GM23338 (cell line): Measurements from ENCODE around the gene PRG2. TPM values are rescaled to one million over a fixed set of nuclear protein-coding genes. Genes with fewer than 3 reads are reported as not detected.

ENCODE experiments used
- ATAC-seq: fragments of 200-7000 bp; cut with Tn5 transposase; 3 replicates; pipeline ENCODE4 v1.9.1; 2020
- DNase-seq: peaks from one replicate; pipeline ENCODE4 v3.0.0-alpha.2; 2015; ENCODE audit warnings: low spot score
- H2AFZ ChIP-seq: fragments of 200-600 bp; sonication (generic); 2 replicates; pipeline ENCODE4 v1.8.0; 2016; ENCODE audit warnings: antibody characterized with exemption, mild to moderate bottlenecking, moderate library complexity
- H3F3A ChIP-seq: fragments of 200-600 bp; sonication (generic); replicated peaks from 2 replicates; pipeline ENCODE4 v1.8.0; 2017; ENCODE audit warnings: antibody characterized with exemption, mixed run types, low read depth
- H3K27ac ChIP-seq: fragments of 200-600 bp; sonication (generic); 2 replicates; pipeline ENCODE4 v1.6.1; 2016; ENCODE audit warnings: low read depth
- H3K27me3 ChIP-seq: fragments of 200-600 bp; sonication (generic); 2 replicates; pipeline ENCODE4 v1.8.0; 2016; ENCODE audit warnings: mild to moderate bottlenecking, mixed run types, moderate library complexity; ENCODE audit not compliant: insufficient read depth
- H3K36me3 ChIP-seq: fragments of 200-600 bp; sonication (generic); 2 replicates; pipeline ENCODE4 v1.8.0; 2016; ENCODE audit warnings: mild to moderate bottlenecking; ENCODE audit not compliant: insufficient read depth
- H3K4me1 ChIP-seq: fragments of 200-600 bp; sonication (generic); 2 replicates; pipeline ENCODE4 v1.8.0; 2016; ENCODE audit warnings: mild to moderate bottlenecking, moderate library complexity; ENCODE audit not compliant: insufficient read depth
- H3K4me2 ChIP-seq: fragments of 200-600 bp; sonication (generic); 2 replicates; pipeline ENCODE4 v1.7.1; 2017; ENCODE audit warnings: mixed run types
- H3K4me3 ChIP-seq: fragments of 200-600 bp; sonication (generic); 2 replicates; pipeline ENCODE4 v1.6.1; 2016; ENCODE audit warnings: mixed run types
- H3K79me2 ChIP-seq: fragments of 200-600 bp; sonication (generic); replicated peaks from 2 replicates; pipeline ENCODE4 v1.8.0; 2017; ENCODE audit warnings: mild to moderate bottlenecking; ENCODE audit not compliant: insufficient read depth
- H3K9me2 ChIP-seq: fragments of 200-600 bp; sonication (generic); 2 replicates; pipeline ENCODE4 v1.8.0; 2017; ENCODE audit not compliant: insufficient read depth
- H4K20me1 ChIP-seq: fragments of 200-600 bp; sonication (generic); replicated peaks from 2 replicates; pipeline ENCODE4 v1.8.0; 2017; ENCODE audit warnings: mild to moderate bottlenecking; ENCODE audit not compliant: insufficient read depth
- H3K27ac Mint-ChIP-seq: 2 replicates; pipeline ENCODE4 v1.8.0; 2020; ENCODE audit warnings: inconsistent platforms, mild to moderate bottlenecking, moderate library complexity, mixed read lengths
- H3K27me3 Mint-ChIP-seq: 3 replicates; pipeline ENCODE4 v1.8.0; 2022; ENCODE audit warnings: low read depth, mild to moderate bottlenecking, moderate library complexity, mixed read lengths, inconsistent platforms; ENCODE audit not compliant: insufficient read depth, poor library complexity
- H3K36me3 Mint-ChIP-seq: 3 replicates; pipeline ENCODE4 v1.8.0; 2021; ENCODE audit warnings: low read depth, mild to moderate bottlenecking, inconsistent platforms, moderate library complexity, mixed read lengths
- H3K4me1 Mint-ChIP-seq: 3 replicates; pipeline ENCODE4 v1.8.0; 2020; ENCODE audit warnings: mild to moderate bottlenecking, inconsistent platforms, mixed read lengths
- H3K4me3 Mint-ChIP-seq: 3 replicates; pipeline ENCODE4 v1.8.0; 2021; ENCODE audit warnings: moderate library complexity, mild to moderate bottlenecking, inconsistent platforms, mixed read lengths
- H3K9me3 Mint-ChIP-seq: 3 replicates; pipeline ENCODE4 v1.8.0; 2020; ENCODE audit warnings: moderate library complexity, mild to moderate bottlenecking, inconsistent platforms, mixed read lengths
- CREB1 ChIP-seq: fragments of 250-450 bp; sonication (Bioruptor Pico); IDR thresholded peaks from 2 replicates; pipeline ENCODE4 v1.5.0; 2020; ENCODE audit warnings: low read depth, mild to moderate bottlenecking, moderate library complexity
- CTCF ChIP-seq, 2 experiments: fragments of 200-600 bp in 1 of 2; sonication (generic) in 1 of 2; conservative IDR thresholded peaks; 2 replicates each; pipeline versions ENCODE4 v1.5.1 to v1.6.1; 2016 to 2017; ENCODE audit warnings: antibody characterized with exemption in 2 of 2, low read depth in 2 of 2, mild to moderate bottlenecking in 2 of 2, moderate library complexity in 1 of 2
- EZH2 ChIP-seq: fragments of 200-600 bp; sonication (generic); IDR thresholded peaks from one replicate; pipeline ENCODE4 v1.8.0; 2017; ENCODE audit warnings: antibody characterized with exemption, mild to moderate bottlenecking, low read depth; ENCODE audit not compliant: unreplicated experiment
- JUNB ChIP-seq: IDR thresholded peaks from one replicate; pipeline ENCODE4 v1.6.1; 2016; ENCODE audit warnings: antibody characterized with exemption; ENCODE audit not compliant: unreplicated experiment
- NANOG ChIP-seq: IDR thresholded peaks from 2 replicates; pipeline ENCODE4 v1.6.1; 2016; ENCODE audit warnings: antibody characterized with exemption, borderline replicate concordance
- POLR2AphosphoS5 ChIP-seq: IDR thresholded peaks from 2 replicates; pipeline ENCODE4 v1.6.1; 2016; ENCODE audit warnings: antibody characterized with exemption, low read depth
- REST ChIP-seq: IDR thresholded peaks from one replicate; pipeline ENCODE4 v1.6.1; 2018; ENCODE audit warnings: antibody characterized with exemption; ENCODE audit not compliant: unreplicated experiment
- ZNF114 ChIP-seq: fragments of 250-450 bp; sonication (Bioruptor Pico); IDR thresholded peaks from 2 replicates; pipeline ENCODE4 v1.5.0; 2020; ENCODE audit warnings: mild to moderate bottlenecking, moderate library complexity
- polyA plus RNA-seq: library from polyadenylated mRNA; unstranded; fragments of >200 nt; fragmentation: Nextera tagmentation; extraction: Ambion mirVana; gene quantifications from 2 replicates; pipeline ENCODE4 v1.2.1, GENCODE V29; 2016
- total RNA-seq: library from RNA; depleted of rRNA; stranded (reverse); fragments of >200 nt; shearing (Covaris generic); gene quantifications from 2 replicates; pipeline ENCODE4 v1.2.3, GENCODE V29; 2014

The PRG2 gene
- total and polyA plus RNA-seq, 2 experiments from 2014 or later = not detected

- TF ChIP-seq CTCF (conservative IDR thresholded peaks at IDR 0.05; ENCODE audit: low read depth in 2 of 2) = no peak
- no peak for TF ChIP-seq CREB1 (CRISPR knock-in tag)
- TF ChIP-seq POLR2AphosphoS5 = no peak
- no peak for TF ChIP-seq ZNF114 (CRISPR knock-in tag)
- no peak for TF ChIP-seq NANOG
- no peak for TF ChIP-seq JUNB
- no peak for TF ChIP-seq EZH2
These were observed 37.0 kb downstream of the PRG2 start (continued) for GRCh38 chr11:57353446-57353845.

- Mint-ChIP-seq H3K27me3 (peaks cover 19% of the 10 kb centered on the region), H3K4me1 (peaks cover 11% of the 10 kb centered on the region; the same call in 2 of the 3 replicates), H3K27ac (no peak overlapping the region), H3K9me3 (peaks cover 6% of the 10 kb centered on the region), H3K36me3 (no peaks in the 10 kb centered on the region; the same call in 2 of the 3 replicates), H3K4me3 (no peak overlapping the region)
- H3K36me3 ChIP-seq = no peaks in the 10 kb centered on the region
- H3K27me3 ChIP-seq = no peaks in the 10 kb centered on the region
- no peaks in the 10 kb centered on the region for H3K9me2 ChIP-seq
- H3K4me3 ChIP-seq = no peak overlapping the region
- H3F3A ChIP-seq = 0 out of 2 replicates have a peak, but pooled peaks cover 3% of the 10 kb centered on the region
- ATAC-seq (no peak), DNase-seq (no peak)
- no peak overlapping the region for H3K27ac ChIP-seq
- H2AFZ ChIP-seq = peak overlapping the region; percentile 82
- no peak for TF ChIP-seq CREB1 (CRISPR knock-in tag)
- H3K4me2 ChIP-seq = no peak overlapping the region
- H3K4me1 ChIP-seq = peaks cover 11% of the 10 kb centered on the region; the same call in 1 of the 2 replicates
- H4K20me1 ChIP-seq = no peaks in the 10 kb centered on the region
- no peaks in the 10 kb centered on the region for H3K79me2 ChIP-seq
These were observed 37.4 kb downstream of the PRG2 start for GRCh38 chr11:57353036-57353435.

GRCh38 chr11:57349491-57350274 is 40.8 kb downstream of the PRG2 start:
- H2AFZ ChIP-seq = peak overlapping the region; percentile 99
- DNase-seq = peak; percentile 85
- TF ChIP-seq REST = no peak
- TF ChIP-seq CTCF (conservative IDR thresholded peaks at IDR 0.05; ENCODE audit: low read depth in 2 of 2) = peak; percentile 90 to 92
- Mint-ChIP-seq H3K27me3 (peaks cover 26% of the 10 kb centered on the region), H3K9me3 (peaks cover 6% of the 10 kb centered on the region), H3K36me3 (no peaks in the 10 kb centered on the region; the same call in 2 of the 3 replicates), H3K4me3 (peak overlapping the region; percentile 77), H3K4me1 (peaks cover 27% of the 10 kb centered on the region), H3K27ac (peak overlapping the region; percentile 66; the same call in 1 of the 2 replicates)
- H3K4me3 ChIP-seq = peak overlapping the region; percentile 65
- H3K79me2 ChIP-seq = no peaks in the 10 kb centered on the region
- H3K4me1 ChIP-seq = peaks cover 22% of the 10 kb centered on the region
- H3K36me3 ChIP-seq = no peaks in the 10 kb centered on the region
- H3K27ac ChIP-seq = no peak overlapping the region
- peak; percentile 84 for ATAC-seq
- no peaks in the 10 kb centered on the region for H4K20me1 ChIP-seq
- peak overlapping the region; percentile 89 for H3K4me2 ChIP-seq
- H3K9me2 ChIP-seq = no peaks in the 10 kb centered on the region
- peaks cover 4% of the 10 kb centered on the region; the same call in 1 of the 2 replicates for H3K27me3 ChIP-seq
- 0 out of 2 replicates have a peak, but pooled peaks cover 6% of the 10 kb centered on the region for H3F3A ChIP-seq
